Stimulated activated CD8-positive, alpha-beta memory T cell treated with anti-CD3 and anti-CD28 coated beads, Interleukin-15, amount 100 ng/mL, for 48 hours (primary cell): ENCODE results near the gene ANO9.
"Not testable (repeated sequence)": the region's sequence is repeated elsewhere in the genome, so short reads cannot be mapped to it uniquely, and the experiment has no call there.

ENCODE experiments used
- DNase-seq, 2 donors: peaks; one replicate each; pipeline ENCODE4 v3.0.0-alpha.2; 2020; ENCODE audit warnings: low read depth in 2 of 2

The ANO9 gene

DNA sequence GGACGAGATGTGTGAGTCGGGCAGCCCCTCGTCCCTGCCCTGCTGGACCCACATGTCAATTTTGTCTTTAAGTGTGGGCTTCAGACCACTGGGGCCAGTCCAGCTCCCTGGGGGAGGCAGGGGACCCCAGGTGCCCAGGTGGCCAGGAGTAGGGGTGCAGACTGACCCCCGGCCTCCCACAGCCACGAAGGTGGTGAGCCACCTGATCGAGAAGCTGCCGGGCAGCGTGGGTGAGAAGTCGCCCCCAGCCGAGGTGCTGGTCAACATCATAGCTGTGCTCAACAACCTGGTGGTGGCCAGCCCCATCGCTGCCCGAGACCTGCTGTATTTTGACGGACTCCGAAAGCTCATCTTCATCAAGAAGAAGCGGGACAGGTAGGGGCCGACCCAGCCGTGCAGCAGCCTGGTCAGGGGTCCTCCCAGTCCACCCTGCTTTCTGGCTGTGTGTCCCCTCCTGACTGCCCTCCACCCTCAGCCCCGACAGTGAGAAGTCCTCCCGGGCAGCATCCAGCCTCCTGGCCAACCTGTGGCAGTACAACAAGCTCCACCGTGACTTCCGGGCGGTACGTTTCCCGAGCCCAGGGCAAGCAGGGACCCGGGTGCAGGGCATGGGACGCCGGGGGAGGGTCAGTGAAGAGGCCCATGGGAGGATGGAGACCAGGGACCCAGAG lies 37.9 kb downstream of the ANO9 start:
- no peak for DNase-seq

DNA sequence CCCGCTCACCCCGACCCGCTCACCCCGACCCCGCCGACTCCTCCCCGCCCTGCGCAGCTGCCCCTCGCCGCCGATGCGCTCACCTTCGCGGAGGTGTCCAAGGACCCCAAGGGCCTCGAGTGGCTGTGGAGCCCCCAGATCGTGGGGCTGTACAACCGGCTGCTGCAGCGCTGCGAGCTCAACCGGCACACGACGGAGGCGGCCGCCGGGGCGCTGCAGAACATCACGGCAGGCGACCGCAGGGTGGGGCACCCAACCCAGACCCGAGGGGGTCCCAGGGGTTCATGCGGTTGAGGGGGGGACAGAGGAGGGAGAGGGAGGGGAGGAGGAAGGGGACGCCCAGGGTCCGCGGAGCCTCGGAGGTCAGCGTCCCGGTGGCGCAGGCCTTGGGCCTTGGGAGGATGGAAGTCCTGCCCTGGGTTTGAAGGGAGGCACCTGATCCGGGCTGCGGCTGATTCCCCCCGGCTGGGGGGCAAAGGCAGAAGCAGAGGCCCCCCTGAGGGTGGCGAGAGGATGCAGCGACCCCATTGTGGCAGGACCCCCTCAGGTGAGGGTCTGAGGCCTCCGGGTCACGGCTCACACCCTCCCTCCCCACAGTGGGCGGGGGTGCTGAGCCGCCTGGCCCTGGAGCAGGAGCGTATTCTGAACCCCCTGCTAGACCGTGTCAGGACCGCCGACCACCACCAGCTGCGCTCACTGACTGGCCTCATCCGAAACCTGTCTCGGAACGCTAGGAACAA lies 38.6 kb downstream of the ANO9 start:
- no peak for DNase-seq

DNA sequence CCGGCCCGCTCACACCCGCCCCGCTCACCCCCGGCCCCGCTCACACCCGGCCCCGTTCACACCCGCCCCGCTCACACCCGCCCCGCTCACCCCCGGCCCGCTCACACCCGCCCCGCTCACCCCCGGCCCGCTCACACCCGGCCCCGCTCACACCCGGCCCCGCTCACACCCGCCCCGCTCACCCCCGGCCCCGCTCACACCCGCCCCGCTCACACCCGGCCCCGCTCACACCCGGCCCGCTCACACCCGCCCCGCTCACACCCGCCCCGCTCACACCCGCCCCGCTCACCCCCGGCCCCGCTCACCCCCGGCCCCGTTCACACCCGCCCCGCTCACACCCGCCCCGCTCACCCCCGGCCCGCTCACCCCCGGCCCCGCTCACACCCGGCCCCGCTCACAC lies 40.6 kb downstream of the ANO9 start:
- DNase-seq = not testable (repeated sequence)

DNA sequence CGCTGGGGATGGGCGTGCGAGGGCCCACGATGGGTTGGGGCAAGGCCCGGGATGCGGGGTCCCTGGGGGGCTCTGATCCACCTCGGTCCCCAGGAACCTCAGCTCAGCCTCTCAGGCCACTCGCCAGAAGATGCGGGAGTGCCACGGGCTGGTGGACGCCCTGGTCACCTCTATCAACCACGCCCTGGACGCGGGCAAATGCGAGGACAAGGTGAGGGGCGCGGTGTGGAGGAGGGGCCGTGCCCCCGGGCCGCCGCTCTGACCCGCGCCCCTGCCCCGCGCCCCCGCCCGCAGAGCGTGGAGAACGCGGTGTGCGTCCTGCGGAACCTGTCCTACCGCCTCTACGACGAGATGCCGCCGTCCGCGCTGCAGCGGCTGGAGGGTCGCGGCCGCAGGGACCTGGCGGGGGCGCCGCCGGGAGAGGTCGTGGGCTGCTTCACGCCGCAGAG lies 41.5 kb downstream of the ANO9 start:
- DNase-seq = no peak

DNA sequence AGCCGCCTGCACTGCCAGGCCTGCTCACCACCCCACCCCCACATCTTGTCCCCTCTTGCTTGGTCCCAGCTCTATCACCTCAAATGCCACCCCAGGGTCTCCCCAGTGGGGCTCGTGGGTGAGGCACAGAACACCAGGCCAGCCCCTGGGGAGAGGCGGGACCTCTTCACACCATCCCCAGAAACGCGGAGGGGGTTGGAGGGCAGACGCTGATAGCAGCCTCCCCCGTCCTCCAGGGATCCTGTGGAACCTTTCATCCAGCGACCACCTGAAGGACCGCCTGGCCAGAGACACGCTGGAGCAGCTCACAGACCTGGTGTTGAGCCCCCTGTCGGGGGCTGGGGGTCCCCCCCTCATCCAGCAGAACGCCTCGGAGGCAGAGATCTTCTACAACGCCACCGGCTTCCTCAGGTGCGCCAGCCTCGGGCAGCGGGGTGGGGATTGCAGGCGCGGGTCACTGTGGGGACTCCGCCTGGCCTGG lies 42.0 kb downstream of the ANO9 start:
- DNase-seq = no peak

DNA sequence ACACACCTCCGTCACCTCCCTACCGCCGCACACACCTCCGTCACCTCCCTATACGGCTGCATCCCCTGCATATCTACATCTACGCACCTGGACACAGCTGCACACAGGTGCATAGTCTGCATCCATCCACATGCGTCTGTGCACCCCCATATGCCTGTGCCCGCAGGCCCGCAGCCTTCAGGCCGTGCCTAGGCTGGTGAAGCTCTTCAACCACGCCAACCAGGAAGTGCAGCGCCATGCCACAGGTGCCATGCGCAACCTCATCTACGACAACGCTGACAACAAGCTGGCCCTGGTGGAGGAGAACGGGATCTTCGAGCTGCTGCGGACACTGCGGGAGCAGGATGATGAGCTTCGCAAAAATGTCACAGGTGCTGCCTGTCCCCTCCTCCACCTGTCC lies 43.0 kb downstream of the ANO9 start:
- DNase-seq = no peak

DNA sequence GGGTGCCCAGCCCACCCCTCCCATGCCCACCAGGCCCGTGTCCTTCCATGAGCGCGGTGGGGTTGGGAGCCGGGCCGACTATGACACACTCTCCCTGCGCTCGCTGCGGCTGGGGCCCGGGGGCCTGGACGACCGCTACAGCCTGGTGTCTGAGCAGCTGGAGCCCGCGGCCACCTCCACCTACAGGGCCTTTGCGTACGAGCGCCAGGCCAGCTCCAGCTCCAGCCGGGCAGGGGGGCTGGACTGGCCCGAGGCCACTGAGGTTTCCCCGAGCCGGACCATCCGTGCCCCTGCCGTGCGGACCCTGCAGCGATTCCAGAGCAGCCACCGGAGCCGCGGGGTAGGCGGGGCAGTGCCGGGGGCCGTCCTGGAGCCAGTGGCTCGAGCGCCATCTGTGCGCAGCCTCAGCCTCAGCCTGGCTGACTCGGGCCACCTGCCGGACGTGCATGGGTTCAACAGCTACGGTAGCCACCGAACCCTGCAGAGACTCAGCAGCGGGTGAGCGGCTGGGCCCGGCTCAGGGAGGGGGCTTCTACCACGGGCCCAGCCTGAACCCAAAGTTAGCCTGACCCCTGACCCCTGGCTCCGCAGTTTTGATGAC lies 44.8 kb downstream of the ANO9 start:
- DNase-seq = no peak

DNA sequence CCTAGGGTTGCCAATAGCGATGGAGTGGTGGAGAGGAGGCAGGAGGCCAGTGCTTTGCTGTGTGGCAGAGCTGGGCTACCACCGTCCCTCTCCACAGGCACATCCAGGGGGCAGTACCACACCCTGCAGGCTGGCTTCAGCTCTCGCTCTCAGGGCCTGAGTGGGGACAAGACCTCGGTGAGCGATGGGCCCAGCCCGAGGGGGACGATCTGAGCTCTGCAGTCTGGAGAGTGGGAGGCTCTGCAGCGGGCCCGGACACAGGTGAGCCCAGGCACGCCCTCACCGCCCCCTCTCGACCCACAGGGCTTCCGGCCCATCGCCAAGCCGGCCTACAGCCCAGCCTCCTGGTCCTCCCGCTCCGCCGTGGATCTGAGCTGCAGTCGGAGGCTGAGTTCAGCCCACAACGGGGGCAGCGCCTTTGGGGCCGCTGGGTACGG lies 45.3 kb downstream of the ANO9 start:
- no peak for DNase-seq

DNA sequence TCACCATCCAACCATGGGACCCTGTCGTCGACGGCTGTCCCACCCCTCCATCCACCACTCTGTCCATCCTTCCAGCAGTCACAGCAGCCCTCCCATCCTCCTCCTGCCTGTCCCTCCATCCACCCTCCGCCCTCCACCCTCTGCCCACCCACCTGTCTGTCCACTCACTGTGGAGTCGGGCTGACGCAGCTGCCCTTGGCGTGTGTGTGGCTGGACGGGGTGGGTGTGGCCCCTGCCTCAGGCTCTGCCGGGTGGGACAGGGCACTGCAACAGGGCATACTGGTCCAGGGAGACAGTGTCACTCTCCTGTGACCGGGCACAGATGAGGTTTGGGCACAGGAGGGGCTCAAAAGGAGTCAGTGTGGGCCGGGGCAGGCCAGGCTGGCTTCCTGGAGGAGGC lies 45.9 kb downstream of the ANO9 start:
- DNase-seq = no peak

DNA sequence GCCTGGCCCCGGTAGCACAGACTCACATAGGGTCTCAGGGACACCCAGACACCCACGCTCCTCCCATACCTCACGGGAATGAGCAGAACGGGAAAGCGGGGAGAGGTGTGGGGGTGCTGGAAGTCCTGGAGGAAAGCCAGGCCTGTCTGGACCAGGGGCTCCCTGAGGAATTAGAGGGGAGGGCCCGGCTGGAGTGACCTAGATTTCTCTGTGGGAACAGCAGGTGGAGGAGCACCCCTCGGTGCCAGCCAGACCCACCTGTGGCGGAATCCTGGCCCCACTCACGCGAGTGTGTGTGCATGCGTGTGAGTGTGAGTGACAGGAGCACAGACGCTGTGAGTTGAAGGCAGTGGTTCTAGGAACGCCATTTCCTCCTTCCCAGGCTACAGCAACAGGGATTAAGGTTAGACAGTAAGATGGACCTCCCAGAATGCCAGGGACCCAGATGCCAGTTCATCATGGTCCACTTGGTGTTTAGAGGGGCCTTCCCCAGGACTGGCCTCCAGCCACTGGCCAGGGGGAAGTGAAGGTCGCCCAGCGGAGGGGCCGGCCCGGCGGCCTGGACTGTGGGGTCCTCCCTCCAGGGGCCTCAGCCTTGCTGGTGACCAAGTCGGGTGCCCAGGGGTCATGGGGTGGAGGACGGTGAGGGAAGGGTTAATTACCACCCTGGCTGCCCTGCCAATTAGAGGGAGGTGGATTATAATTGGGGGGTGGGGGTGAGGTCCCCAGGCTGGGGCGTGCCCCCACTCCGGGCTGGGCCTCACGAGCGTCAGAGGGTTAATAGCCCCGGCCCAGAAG lies 46.8 kb downstream of the ANO9 start:
- DNase-seq = no peak

DNA sequence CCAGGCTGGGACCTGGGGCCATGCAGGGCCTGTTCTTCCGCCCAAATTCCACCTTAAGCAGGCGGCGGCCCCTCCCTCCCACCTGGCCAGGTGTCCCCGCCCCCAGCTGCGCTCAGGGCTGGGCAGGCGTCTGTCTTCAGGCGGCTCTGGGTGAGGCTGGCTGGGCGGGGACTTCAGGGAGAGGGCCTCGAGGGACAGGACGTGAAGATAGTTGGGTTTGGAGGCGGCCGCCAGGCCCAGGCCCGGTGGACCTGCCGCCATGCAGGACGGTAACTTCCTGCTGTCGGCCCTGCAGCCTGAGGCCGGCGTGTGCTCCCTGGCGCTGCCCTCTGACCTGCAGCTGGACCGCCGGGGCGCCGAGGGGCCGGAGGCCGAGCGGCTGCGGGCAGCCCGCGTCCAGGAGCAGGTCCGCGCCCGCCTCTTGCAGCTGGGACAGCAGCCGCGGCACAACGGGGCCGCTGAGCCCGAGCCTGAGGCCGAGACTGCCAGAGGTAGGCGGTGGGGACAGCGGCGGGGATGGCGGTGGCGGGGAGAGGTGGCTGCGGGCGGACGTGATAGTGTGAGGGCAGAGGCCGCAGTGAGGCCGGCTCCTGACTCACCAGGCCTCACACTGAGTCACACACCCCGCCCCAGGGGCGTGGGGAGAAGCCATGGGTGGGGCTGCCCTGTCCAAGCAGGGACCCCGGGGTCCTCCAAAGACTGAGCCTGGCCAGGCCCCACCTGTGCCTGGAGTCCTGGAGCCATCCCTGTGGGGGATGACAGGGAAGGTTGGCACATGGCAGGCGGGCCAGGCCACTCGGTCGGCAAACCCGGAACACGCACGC lies 47.6 kb downstream of the ANO9 start, which contains the start of gene PKP3:
Gene PKP3, plus strand, starts transcription at position 176 of the 824 bp plus-strand sequence. Its CDS starts 84 bp downstream, at position 260.
- no peak for DNase-seq

DNA sequence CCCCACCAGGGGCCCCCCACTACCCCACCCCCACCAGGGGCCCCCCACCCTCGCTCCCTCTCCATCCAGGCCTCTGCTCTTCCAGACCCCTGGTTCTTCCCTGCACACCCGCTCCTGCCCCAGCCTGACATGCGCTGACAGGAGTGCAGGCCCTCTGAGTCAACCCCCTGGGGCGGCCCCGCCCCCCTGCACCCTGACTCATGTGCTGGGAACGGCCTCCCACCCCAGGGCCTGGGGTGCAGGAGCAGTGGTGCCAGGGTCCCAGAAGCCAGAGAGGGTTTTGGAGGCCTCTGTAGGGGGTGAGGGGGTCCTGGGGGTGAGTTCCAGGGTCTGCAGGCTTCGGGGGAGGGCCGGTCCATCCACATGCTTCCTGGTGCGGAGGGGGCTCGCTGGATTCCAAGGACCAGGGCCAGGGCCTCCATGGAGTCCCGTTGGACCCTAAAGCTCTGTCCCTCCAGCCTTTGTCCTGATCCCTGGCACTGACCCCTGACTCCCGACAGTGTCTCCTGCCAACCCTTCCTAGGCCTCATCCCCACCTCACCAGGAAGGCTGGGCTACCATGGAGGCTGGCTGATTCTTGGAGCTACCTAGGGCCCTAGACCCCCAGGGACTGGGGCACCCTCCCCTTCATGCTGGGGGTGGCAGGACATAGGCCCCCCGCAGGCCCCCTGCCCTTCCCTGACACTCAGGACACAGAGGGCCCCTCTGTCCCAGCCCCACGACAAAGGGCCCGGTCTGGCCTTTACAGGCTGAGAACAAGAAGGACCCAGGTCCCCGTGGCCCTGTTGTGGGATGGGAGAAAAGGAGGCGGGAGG lies 48.4 kb downstream of the ANO9 start:
- no peak for DNase-seq

DNA sequence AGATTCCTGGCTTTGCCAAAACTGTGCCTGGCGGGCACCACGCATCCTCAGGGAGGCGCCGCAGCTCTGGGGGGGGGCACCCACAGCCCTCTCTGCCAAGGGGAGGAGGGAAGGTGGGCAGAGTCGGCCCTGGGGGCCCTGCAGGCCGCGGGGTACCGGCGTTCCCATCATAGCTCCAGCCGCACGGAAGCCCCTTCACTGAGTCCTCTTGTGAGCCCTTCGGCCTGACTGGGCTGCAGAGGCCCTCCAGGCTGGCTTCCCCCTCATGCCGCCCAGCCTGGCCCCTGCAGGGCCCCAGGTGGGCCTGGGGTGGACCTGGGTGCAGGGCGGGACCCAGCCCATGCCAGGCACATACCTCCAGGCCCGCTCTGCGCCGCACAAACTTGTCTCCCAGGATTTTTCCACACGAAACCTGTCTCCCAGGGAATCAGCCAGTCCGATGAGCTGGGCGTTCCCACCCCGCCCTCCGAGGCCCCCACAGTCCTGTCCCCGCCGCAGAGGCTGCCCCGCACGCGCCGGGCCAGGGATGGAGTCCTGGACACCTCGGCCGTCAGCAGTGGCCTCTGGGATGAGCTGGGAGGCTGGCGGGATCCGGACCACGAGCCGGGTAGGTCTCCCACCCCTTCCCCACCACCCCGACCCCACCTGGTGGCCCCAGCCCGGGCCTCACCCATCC lies 49.6 kb downstream of the ANO9 start:
- DNase-seq = no peak

DNA sequence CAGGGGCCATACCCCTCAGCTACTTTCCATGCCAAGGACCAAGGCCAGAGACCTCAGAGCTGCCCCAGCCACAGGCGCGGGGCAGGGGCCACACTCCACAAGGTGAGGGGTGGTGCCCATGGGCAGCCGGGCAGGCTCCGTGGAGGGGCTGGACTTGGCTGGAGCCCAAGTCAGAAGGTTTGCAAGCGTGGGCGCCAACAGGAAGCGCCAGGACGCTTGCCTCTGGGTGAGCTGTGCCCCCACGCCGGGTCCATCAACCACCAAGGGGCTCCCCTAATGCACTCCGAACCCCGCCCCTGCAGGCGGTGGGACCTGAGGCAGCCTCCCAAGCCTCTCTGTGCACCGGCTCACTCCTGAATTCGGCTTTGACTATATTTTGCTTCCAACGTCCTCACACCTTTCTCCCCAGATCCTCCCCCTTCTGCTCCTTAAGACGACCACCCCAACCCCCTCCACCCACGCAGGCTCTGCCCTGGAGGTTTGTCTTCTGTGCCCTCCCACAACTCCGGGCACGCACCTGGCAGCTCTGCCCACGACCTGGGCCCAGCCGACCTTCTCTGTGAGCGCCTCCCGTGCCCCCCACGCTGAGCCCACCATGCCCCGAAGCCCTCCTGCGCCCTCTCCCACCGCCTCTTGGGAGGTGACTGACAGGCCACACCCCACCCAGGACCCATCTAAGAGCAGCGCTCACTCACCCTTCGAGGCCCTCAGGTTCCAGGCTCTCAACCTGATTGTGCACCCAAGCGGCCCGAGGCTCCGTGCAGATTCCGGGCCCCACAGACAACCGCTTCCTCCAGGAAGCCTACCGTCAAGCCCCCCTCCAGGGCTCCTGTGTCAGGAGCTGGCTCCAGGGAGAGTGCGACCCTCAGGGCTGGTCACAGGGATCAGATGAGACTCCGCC lies 50.4 kb downstream of the ANO9 start:
- DNase-seq = no peak

DNA sequence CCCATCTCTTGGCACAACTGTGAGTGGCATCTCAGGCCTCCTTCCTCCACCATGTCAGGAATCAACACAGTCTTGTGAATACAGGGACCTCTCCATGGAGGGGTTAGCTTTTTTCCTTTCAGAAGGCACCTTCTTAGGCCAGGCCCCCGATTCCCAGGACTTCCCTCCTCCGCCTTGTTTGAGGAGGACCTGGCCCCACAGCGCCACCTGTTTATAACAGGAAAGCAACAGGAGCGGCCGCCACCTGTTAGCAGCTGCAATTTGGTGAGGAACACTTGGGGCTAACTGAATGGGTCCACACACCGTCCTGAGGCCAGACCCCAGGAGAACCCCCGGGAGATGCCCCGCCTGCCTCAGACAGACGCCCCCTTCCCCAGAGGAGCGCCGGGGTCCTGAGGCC lies 51.6 kb downstream of the ANO9 start:
- DNase-seq = no peak

DNA sequence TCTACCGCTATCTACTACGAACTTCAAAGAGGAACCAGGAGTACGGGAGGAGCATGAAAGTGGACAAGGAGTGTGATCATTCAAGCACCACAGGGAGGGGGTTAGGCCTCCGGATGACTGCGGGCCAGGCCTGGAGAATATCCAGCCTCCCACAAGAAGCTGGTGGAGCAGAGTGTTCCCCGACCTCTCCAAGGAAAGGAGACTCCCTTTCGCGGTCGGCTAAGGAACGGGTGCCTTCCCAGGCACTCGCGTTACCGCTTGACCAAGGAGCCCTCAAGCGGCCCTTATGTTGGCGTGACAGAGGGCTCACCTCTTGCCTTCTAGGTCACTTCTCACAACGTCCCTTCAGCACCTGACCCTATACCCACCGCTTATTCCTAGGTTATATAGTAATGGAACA lies 52.4 kb downstream of the ANO9 start:
- DNase-seq = not testable (repeated sequence)

DNA sequence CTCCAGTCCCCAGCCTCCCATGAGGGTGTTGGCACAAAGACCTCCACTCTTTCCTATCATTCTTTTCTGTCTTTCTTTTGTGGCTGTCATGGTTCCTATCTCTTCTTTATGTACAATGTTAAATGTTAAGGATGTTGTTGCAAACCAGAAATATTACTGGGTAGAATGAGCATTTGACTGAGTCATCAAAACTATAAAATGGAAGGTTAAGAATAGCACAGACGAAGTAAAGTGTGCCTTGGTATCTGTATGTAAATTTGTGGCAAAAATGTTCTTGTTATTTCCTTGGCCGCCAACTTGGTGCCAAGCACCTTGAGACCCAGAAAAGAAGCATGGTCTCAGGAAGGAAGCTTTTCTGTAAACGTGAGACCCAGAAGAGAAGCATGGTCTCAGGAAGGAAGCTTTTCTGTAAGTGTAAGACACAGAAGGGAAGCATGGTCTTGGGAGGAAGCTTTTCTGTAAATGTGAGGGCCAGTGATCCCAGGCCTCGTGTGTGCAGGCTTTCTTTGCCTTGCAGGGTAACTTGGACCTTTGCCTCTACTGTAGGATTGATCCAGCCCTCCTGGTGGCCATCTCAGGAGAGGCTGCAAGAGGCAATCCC lies 54.5 kb downstream of the ANO9 start:
- DNase-seq = no peak

DNA sequence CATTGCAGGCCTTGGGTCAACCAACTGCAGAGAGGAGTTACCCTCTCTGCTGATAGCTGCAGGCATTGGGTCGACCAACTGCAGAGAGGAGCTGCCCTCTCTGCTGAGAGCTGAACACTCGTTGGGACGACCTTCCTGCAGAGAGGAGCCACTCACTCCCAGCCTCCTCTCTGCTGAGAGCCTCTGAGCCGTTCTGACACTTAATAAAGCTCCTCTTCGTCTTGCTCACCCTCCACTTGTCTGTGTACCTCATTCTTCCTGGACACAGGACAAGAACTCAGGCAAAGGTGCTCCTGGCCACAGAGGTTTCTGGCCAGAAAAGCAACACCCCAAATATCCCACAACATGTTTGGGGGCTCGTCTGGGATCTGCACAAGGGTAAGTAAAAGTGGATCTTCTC lies 55.3 kb downstream of the ANO9 start:
- DNase-seq = no peak
